K562 (cell line): ENCODE measurements around the gene TMEM63A. TPM values are rescaled to one million over a fixed set of nuclear protein-coding genes. Genes with fewer than 3 reads are reported as not detected.

Source experiments
- ATAC-seq: fragments of 200-7000 bp; cut with Tn5 transposase; 3 replicates; pipeline ENCODE4 v1.9.1; 2020; ENCODE audit warnings: moderate library complexity
- BruUV-seq: library from RNA; stranded (reverse); fragments of 400-500 nt; replicated peaks from 2 replicates; lab custom pipeline; 2021; lab: Mats Ljungman, UMichigan
- CTCF ChIA-PET: fragments of 300-600 bp; formaldehyde crosslinking; extraction: SDS; loops from one replicate; lab custom pipeline; 2021; ENCODE audit warnings: low intra/inter-chr PET ratio; lab: Yijun Ruan, JAX
- POLR2A ChIA-PET: fragments of 300-600, 350-650 bp; sonication (Branson Sonifier 250); formaldehyde crosslinking; extraction: SDS; loops from one replicate; lab custom pipeline; 2021; ENCODE audit warnings: antibody characterized with exemption, inconsistent platforms; lab: Yijun Ruan, JAX
- DNase-seq, 4 experiments: peaks; one replicate each; pipeline versions ENCODE4 v3.0.0 to v3.0.0-alpha.2; 2011 to 2018; ENCODE audit warnings: low spot score in 3 of 4, mixed read lengths in 3 of 4; ENCODE audit errors: extremely low read depth in 1 of 4
- FAIRE-seq: peaks from 2 replicates; lab custom pipeline; 2011; peaks lifted over from hg19 to GRCh38; lab: Jason Lieb, UNC
- H2AFZ ChIP-seq: 2 replicates; pipeline ENCODE4 v1.6.0; 2011; ENCODE audit warnings: low read depth, low read length, control low read depth, inconsistent platforms
- H3K27ac ChIP-seq: fragments of 200-600 bp; 3 replicates; pipeline ENCODE4 v1.8.0; 2011; ENCODE audit warnings: low read depth, mild to moderate bottlenecking, control low read depth, inconsistent platforms, low read length, moderate library complexity, mixed read lengths; ENCODE audit errors: extremely low read depth
- H3K27me3 ChIP-seq, 2 experiments: fragments of 300-600 bp in 1 of 2; 2 replicates in 1 of 2; 3 replicates in 1 of 2; pipeline versions ENCODE4 v1.6.0 to v1.8.0; 2011; ENCODE audit warnings: inconsistent platforms in 2 of 2, low read length in 2 of 2, mild to moderate bottlenecking in 1 of 2, mixed read lengths in 1 of 2, moderate library complexity in 1 of 2; ENCODE audit not compliant: control insufficient read depth in 2 of 2, insufficient read depth in 2 of 2
- H3K36me3 ChIP-seq: fragments of 300-600 bp; 3 replicates; pipeline ENCODE4 v1.8.0; 2011; ENCODE audit warnings: mild to moderate bottlenecking, low read length, inconsistent platforms; ENCODE audit not compliant: control insufficient read depth, insufficient read depth
- H3K4me1 ChIP-seq, 2 experiments: fragments of 200-600 bp in 1 of 2; replicated peaks in 1 of 2; 2 replicates in 1 of 2; 3 replicates in 1 of 2; pipeline versions ENCODE4 v1.5.1 to v1.8.0; 2011; ENCODE audit warnings: inconsistent platforms in 2 of 2, low read length in 2 of 2, mild to moderate bottlenecking in 1 of 2, mixed read lengths in 1 of 2, moderate library complexity in 1 of 2; ENCODE audit not compliant: control insufficient read depth in 2 of 2, insufficient read depth in 2 of 2
- H3K4me2 ChIP-seq: 2 replicates; pipeline ENCODE4 v1.6.1; 2011; ENCODE audit warnings: low read length, control low read depth, inconsistent platforms, mixed read lengths; ENCODE audit not compliant: insufficient read depth
- H3K4me3 ChIP-seq: fragments of 200-600 bp; sonication (generic), shearing (Covaris generic); 2 replicates; pipeline ENCODE4 v1.5.1; 2016; ENCODE audit warnings: control low read depth, inconsistent platforms
- H3K79me2 ChIP-seq: fragments of 200-600 bp; 3 replicates; pipeline ENCODE4 v1.8.0; 2011; ENCODE audit warnings: low read length, inconsistent platforms; ENCODE audit not compliant: control insufficient read depth, insufficient read depth
- H3K9ac ChIP-seq, 2 experiments: 2 replicates each; pipeline versions ENCODE4 v1.6.0 to v1.6.1; 2011; ENCODE audit warnings: low read depth in 2 of 2, low read length in 2 of 2, control low read depth in 1 of 2, inconsistent platforms in 1 of 2, mild to moderate bottlenecking in 1 of 2, mixed read lengths in 1 of 2; ENCODE audit not compliant: insufficient read depth in 1 of 2
- H3K9me1 ChIP-seq: one replicate; pipeline ENCODE4 v1.6.0; 2011; ENCODE audit warnings: inconsistent platforms, mild to moderate bottlenecking, low read length, moderate library complexity; ENCODE audit not compliant: control insufficient read depth, insufficient read depth
- H3K9me3 ChIP-seq: replicated peaks from 2 replicates; pipeline ENCODE4 v1.5.1; 2011; ENCODE audit warnings: low read depth, low read length, inconsistent platforms; ENCODE audit not compliant: control insufficient read depth, insufficient read depth
- H4K20me1 ChIP-seq: replicated peaks from 2 replicates; pipeline ENCODE4 v1.6.1; 2011; ENCODE audit warnings: low read length, inconsistent platforms, mixed read lengths; ENCODE audit not compliant: control insufficient read depth, insufficient read depth
- NBN ChIP-seq: fragments of 450-650 bp; IDR thresholded peaks from 2 replicates; pipeline ENCODE4 v1.6.1; 2016; ENCODE audit warnings: low read depth, mild to moderate bottlenecking
- NFE2 ChIP-seq: IDR thresholded peaks from 2 replicates; pipeline ENCODE4 v1.6.1; 2014; ENCODE audit warnings: antibody characterized with exemption, low read depth
- SMAD4 ChIP-seq: fragments of 250-450 bp; sonication (Bioruptor Pico); conservative IDR thresholded peaks from 2 replicates; pipeline ENCODE4 v1.8.0; 2021; ENCODE audit warnings: inconsistent platforms, mild to moderate bottlenecking, moderate library complexity
- WGBS: fragments of 100-300 bp; shearing (Covaris generic); methylation state at CpG from one replicate; pipeline ENCODE4 v1.1.6; 2016; ENCODE audit warnings: low coverage, mixed read lengths; ENCODE audit not compliant: insufficient coverage; ENCODE audit errors: missing lambda C conversion rate; 5-methylcytosine and 5-hydroxymethylcytosine counted together
- in situ Hi-C: fragments of 300-500 bp; cut with MboI; formaldehyde crosslinking; loops from 4 replicates; pipeline ENCODE4 v1.15.0; 2018; ENCODE audit warnings: inconsistent platforms, mixed read lengths
- intact Hi-C: fragments of 100-400 bp; cut with micrococcal nuclease; formaldehyde crosslinking; loops from 2 replicates; pipeline ENCODE4 v1.14.2; 2022
- polyA plus RNA-seq, 8 experiments: library from polyadenylated mRNA; depleted of rRNA in 4 of 8; stranded (reverse) in 5 of 8; unstranded in 3 of 8; fragments of >200 nt; fragmentation: Nextera tagmentation in 2 of 8; fragmentation: Illumina TruSeq in 1 of 8; extraction: Ambion mirVana in 2 of 8; extraction: Trizol in 1 of 8; gene quantifications; 2 replicates each; pipeline versions ENCODE4 v1.2.1 to v1.2.3, GENCODE V29; 2011 to 2014; ENCODE audit warnings: inconsistent platforms in 1 of 8, missing spikeins in 1 of 8
- total RNA-seq, 7 experiments: library from RNA; depleted of rRNA in 6 of 7; stranded (reverse); fragments of >200 nt in 6 of 7; fragmentation: Illumina TruSeq in 2 of 7; extraction: Trizol in 2 of 7; gene quantifications; 2 replicates each; pipeline versions ENCODE4 v1.2.1 to v1.2.3, GENCODE V29; 2011 to 2021; ENCODE audit warnings: low replicate concordance in 1 of 7

Gene TMEM63A
- total and polyA plus RNA-seq, 9 of the 15 experiments (the other 6 are each of a cell fraction or from before 2014, with no cell fraction given), result 2.0 to 54.6 (median 17.5) TPM

DNA sequence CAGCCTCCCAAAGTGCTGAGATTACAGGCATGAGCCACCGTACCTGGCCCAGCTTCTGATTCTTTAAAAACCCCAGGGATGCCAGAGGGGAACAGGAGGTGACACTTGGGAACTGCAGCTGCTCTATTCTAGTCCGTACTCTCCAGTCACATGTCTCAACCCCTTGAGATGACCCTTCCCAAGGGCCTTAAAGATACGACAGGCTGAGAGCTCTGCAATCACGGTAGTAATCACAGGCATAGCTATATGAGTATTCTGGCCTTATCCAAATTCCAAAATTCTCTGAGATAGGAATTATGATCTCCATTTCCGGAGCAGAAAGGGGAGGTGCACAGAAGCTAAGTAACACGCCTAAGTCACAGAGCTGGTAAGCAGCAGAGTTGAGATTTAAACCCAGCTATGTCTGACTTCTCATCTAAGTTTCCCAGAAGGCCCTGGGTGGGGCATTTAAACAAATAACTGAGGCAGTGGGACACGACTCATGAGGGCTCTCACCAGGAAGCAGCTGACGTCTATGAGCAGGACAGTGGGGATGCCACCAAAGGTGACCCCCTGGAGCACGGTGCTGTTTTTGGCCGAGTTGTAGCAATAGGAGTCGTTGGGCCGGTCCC, 5.2 kb downstream of the TMEM63A start:
- Histone ChIP-seq H3K9ac (peak overlapping the region in 1 of 2 experiments; percentile 3; a peak in 1 of 4 replicates), H3K4me1 (peaks cover 23 to 30% of the 10 kb centered on the region in 2 experiments; a peak in 4 of 5 replicates), H3K27ac (no peak overlapping the region), H3K9me1 (peaks cover 6% of the 10 kb centered on the region), H4K20me1 (peaks cover 17% of the 10 kb centered on the region; the same call in 1 of the 2 replicates), H3K79me2 (peaks cover 37% of the 10 kb centered on the region), H3K36me3 (peaks cover 77% of the 10 kb centered on the region), H3K9me3 (no peaks in the 10 kb centered on the region), H3K4me2 (no peak overlapping the region), H3K27me3 (no peaks in the 10 kb centered on the region), H2AFZ (no peak overlapping the region), H3K4me3 (no peak overlapping the region)
- no TSS peak for BruUV-seq
- DNase-seq (no peak), ATAC-seq (no peak), FAIRE-seq (no peak)
- 85% methylated on average over 12 of the region's 12 CpGs for whole genome bisulfite sequencing
- ChIA-PET POLR2A (interaction anchor here (1.4 to 2.2 kb wide), 2 partner anchors 8 to 12 kb away, joined by 5 to 9 read pairs; no protein-coding TSS in a partner anchor), CTCF (no interaction called here)
- in situ Hi-C loops, result loop anchor here (5.0 kb wide), 1 partner anchor 80 kb away; no protein-coding TSS in a partner anchor
- intact Hi-C loops, result no loop called here
- TF ChIP-seq SMAD4 (CRISPR knock-in tag) (no peak), NFE2 (no peak), NBN (no peak)
